H1 (cell line): ENCODE data around the gene NR5A1. TPM values are rescaled to one million over a fixed set of nuclear protein-coding genes. Genes with fewer than 3 reads are reported as not detected.

Experiments
- ASH2L ChIP-seq: fragments of 200-600, 300-600 bp; sonication (generic); IDR thresholded peaks from one replicate; pipeline ENCODE4 v1.7.1; 2017; ENCODE audit warnings: low read length
- SP4 ChIP-seq: IDR thresholded peaks from 2 replicates; pipeline ENCODE4 v1.6.1; 2012; ENCODE audit warnings: low read length, inconsistent platforms
- ZNF274 ChIP-seq: IDR thresholded peaks from 2 replicates; pipeline ENCODE4 v1.7.0; 2012; ENCODE audit warnings: low read length, borderline replicate concordance; ENCODE audit errors: extremely low read depth
- polyA plus RNA-seq, 7 experiments: library from polyadenylated mRNA; depleted of rRNA in 3 of 7; stranded (reverse) in 5 of 7; unstranded in 2 of 7; fragments of >200 nt in 5 of 7; fragments of 200-250 nt in 2 of 7; gene quantifications; 1 replicate in 5 of 7; 2 replicates in 1 of 7; 4 replicates in 1 of 7; pipeline versions ENCODE4 v1.2.1 to v1.2.3, GENCODE V29; 2011 to 2013; ENCODE audit warnings: missing spikeins in 2 of 7, mixed read lengths in 2 of 7
- total RNA-seq: library from RNA; stranded (reverse); fragmentation: NEBNext Ultra II Directional; extraction: Animal tissue kit (Norgen Biotek cat#: 25700); gene quantifications from 2 replicates; pipeline ENCODE4 v1.2.1, GENCODE V29; 2021
- TF ChIP-seq, protein P1 (sequence below): fragments of 300-600 bp; sonication (generic); IDR thresholded peaks from 2 replicates; pipeline ENCODE4 v1.7.1; 2012; ENCODE audit warnings: low read length, moderate library complexity, mild to moderate bottlenecking, inconsistent platforms; ENCODE audit not compliant: insufficient replicate concordance

NR5A1 gene
- total and polyA plus RNA-seq, 2 of the 8 experiments (the other 6 are each of a cell fraction or from before 2014, with no cell fraction given) = 0.29 to 0.58 TPM

DNA sequence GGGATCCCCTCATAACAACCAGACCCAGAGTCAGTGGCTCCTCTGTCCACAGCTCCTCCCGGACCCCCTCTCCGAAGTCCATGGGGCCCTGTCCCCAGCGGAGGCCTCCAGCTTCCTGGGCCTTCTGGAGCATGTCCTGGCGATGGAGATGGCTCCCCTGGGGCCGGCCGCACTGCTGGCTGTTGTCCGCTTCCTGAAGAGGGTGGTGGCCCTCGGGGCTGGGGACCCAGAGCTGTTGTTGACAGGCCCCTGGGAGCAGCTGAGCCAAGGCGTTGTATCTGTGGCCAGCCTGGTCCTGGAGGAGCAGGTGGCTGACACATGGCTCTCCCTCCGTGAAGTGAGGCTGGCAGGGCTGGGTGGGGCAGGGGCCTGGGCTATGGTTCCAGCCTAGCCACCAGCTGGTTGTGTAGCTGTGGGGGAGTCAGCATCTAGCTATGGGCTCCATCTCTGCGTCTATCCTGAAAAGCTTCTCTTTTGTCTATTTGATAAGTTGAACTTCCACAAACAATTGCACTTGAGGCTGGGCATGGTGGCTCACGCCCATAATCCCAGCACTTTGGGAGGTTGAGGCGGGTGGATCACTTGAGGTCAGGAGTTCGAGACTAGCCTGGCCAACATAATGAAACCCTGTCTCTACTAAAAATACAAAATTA is 52.3 kb downstream of the NR5A1 start (continued):
- TF ChIP-seq, protein P1, sequence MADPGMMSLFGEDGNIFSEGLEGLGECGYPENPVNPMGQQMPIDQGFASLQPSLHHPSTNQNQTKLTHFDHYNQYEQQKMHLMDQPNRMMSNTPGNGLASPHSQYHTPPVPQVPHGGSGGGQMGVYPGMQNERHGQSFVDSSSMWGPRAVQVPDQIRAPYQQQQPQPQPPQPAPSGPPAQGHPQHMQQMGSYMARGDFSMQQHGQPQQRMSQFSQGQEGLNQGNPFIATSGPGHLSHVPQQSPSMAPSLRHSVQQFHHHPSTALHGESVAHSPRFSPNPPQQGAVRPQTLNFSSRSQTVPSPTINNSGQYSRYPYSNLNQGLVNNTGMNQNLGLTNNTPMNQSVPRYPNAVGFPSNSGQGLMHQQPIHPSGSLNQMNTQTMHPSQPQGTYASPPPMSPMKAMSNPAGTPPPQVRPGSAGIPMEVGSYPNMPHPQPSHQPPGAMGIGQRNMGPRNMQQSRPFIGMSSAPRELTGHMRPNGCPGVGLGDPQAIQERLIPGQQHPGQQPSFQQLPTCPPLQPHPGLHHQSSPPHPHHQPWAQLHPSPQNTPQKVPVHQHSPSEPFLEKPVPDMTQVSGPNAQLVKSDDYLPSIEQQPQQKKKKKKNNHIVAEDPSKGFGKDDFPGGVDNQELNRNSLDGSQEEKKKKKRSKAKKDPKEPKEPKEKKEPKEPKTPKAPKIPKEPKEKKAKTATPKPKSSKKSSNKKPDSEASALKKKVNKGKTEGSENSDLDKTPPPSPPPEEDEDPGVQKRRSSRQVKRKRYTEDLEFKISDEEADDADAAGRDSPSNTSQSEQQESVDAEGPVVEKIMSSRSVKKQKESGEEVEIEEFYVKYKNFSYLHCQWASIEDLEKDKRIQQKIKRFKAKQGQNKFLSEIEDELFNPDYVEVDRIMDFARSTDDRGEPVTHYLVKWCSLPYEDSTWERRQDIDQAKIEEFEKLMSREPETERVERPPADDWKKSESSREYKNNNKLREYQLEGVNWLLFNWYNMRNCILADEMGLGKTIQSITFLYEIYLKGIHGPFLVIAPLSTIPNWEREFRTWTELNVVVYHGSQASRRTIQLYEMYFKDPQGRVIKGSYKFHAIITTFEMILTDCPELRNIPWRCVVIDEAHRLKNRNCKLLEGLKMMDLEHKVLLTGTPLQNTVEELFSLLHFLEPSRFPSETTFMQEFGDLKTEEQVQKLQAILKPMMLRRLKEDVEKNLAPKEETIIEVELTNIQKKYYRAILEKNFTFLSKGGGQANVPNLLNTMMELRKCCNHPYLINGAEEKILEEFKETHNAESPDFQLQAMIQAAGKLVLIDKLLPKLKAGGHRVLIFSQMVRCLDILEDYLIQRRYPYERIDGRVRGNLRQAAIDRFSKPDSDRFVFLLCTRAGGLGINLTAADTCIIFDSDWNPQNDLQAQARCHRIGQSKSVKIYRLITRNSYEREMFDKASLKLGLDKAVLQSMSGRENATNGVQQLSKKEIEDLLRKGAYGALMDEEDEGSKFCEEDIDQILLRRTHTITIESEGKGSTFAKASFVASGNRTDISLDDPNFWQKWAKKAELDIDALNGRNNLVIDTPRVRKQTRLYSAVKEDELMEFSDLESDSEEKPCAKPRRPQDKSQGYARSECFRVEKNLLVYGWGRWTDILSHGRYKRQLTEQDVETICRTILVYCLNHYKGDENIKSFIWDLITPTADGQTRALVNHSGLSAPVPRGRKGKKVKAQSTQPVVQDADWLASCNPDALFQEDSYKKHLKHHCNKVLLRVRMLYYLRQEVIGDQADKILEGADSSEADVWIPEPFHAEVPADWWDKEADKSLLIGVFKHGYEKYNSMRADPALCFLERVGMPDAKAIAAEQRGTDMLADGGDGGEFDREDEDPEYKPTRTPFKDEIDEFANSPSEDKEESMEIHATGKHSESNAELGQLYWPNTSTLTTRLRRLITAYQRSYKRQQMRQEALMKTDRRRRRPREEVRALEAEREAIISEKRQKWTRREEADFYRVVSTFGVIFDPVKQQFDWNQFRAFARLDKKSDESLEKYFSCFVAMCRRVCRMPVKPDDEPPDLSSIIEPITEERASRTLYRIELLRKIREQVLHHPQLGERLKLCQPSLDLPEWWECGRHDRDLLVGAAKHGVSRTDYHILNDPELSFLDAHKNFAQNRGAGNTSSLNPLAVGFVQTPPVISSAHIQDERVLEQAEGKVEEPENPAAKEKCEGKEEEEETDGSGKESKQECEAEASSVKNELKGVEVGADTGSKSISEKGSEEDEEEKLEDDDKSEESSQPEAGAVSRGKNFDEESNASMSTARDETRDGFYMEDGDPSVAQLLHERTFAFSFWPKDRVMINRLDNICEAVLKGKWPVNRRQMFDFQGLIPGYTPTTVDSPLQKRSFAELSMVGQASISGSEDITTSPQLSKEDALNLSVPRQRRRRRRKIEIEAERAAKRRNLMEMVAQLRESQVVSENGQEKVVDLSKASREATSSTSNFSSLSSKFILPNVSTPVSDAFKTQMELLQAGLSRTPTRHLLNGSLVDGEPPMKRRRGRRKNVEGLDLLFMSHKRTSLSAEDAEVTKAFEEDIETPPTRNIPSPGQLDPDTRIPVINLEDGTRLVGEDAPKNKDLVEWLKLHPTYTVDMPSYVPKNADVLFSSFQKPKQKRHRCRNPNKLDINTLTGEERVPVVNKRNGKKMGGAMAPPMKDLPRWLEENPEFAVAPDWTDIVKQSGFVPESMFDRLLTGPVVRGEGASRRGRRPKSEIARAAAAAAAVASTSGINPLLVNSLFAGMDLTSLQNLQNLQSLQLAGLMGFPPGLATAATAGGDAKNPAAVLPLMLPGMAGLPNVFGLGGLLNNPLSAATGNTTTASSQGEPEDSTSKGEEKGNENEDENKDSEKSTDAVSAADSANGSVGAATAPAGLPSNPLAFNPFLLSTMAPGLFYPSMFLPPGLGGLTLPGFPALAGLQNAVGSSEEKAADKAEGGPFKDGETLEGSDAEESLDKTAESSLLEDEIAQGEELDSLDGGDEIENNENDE = no peak
- TF ChIP-seq SP4 (no peak), ASH2L (no peak), ZNF274 (no peak)
